ENCODE measurements around the gene KCNMB3.

The KCNMB3 gene

DNA sequence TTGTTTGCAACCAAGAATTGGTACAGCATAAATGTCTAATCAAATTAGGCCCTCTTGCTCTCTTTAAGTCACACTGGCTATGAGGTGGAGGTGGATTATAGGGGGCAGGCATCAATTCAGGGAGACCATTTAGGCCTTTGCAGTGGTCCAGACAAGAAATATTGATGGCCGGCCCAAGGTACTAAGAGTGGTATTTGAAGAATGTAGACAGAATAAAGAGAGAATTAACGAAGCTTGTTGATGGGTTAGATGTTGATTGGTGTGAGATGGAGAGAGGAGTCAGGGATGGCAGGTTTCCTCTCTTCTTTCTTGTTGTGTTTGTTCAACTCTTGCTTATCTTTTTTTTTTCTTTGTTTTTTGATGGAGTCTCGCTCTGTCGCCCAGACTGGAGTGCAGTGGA, 54.2 kb downstream of the KCNMB3 start:
- no peak for DNase-seq (ENCODE audit: low read depth, low spot score)

DNA sequence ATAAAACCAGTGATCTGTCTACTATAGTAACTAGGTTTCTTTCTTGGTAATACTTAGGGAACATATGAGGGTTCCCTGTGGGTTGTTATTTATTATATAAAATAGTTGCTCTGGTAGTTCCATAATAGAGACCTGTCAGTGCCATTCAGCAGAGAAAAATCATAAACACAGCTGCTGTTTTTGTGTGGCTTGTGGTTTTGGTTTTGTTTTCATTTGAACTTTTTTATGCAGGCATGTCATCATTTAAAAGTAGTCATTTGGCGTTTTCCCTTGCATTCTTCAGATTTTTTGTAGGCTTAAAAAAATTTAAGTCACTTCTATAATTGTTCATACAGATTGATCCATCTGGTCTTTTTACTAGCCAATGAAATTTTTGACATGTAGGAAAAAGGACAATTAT, 54.8 kb downstream of the KCNMB3 start:
- DNase-seq (ENCODE audit: low read depth, low spot score), result no peak

DNA sequence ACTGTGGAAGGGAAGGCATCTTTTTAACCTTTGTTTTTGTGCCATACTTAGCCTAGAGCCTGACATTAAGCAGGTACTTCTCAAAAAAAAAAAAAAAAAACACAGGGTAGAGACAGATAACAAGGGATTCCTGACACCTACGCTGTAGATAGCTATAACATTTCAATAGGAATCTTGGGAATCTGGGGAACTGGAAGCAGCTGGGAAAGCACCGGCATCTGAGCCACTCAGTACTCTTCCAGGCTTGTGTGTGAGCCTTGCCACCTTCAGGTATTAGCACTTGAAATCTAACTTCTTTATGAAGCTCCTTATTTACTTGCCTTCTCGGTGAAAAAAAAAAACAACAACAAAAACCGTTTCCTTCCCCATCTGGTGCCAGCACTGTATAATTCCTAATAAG, 56.0 kb downstream of the KCNMB3 start:
- DNase-seq (ENCODE audit: low read depth, low spot score), result no peak

Data from iPS DF 19.7 (cell line).